A673 (cell line): ENCODE measurements around the gene RAB17. TPM values are rescaled to one million over a fixed set of nuclear protein-coding genes. Genes with fewer than 3 reads are reported as not detected.

Experiments
- BruUV-seq: library from RNA; stranded (reverse); fragments of 400-500 nt; replicated peaks from 2 replicates; lab custom pipeline; 2021; lab: Mats Ljungman, UMichigan
- CTCF ChIA-PET: fragments of 300-600 bp; sonication (Branson Sonifier 250); formaldehyde crosslinking; loops from one replicate; lab custom pipeline; 2022; ENCODE audit warnings: antibody characterized with exemption; lab: Charles Lee
- POLR2A ChIA-PET: fragments of 300-600 bp; sonication (Branson Sonifier 250); formaldehyde crosslinking; loops from one replicate; lab custom pipeline; 2022; ENCODE audit warnings: antibody characterized with exemption; ENCODE audit not compliant: low non-redundant PET; lab: Charles Lee
- DNase-seq: peaks from one replicate; pipeline ENCODE4 v3.0.0-alpha.2; 2015; ENCODE audit warnings: low spot score
- H3K27ac ChIP-seq: fragments of 200-600 bp; sonication (generic); 2 replicates; pipeline ENCODE4 v1.5.1; 2016; ENCODE audit warnings: mixed run types, low read depth, mild to moderate bottlenecking, mixed read lengths, antibody characterized with exemption, low read length; ENCODE audit not compliant: poor library complexity, severe bottlenecking
- H3K27me3 ChIP-seq: fragments of 200-600 bp; sonication (generic); replicated peaks from 2 replicates; pipeline ENCODE4 v1.6.1; 2017; ENCODE audit warnings: mixed run types, low read depth, mild to moderate bottlenecking, mixed read lengths, antibody characterized with exemption, low read length; ENCODE audit not compliant: insufficient read depth, poor library complexity
- H3K36me3 ChIP-seq: fragments of 200-600 bp; sonication (generic); 2 replicates; pipeline ENCODE4 v1.6.1; 2016; ENCODE audit warnings: mixed run types, mild to moderate bottlenecking, mixed read lengths, antibody characterized with exemption, low read length; ENCODE audit not compliant: insufficient read depth, poor library complexity, severe bottlenecking
- H3K4me1 ChIP-seq: fragments of 200-600 bp; sonication (generic); 2 replicates; pipeline ENCODE4 v1.6.1; 2017; ENCODE audit warnings: mixed run types, mild to moderate bottlenecking, mixed read lengths, antibody characterized with exemption, low read length; ENCODE audit not compliant: insufficient read depth, poor library complexity, severe bottlenecking
- H3K4me3 ChIP-seq: fragments of 200-600 bp; sonication (generic); 2 replicates; pipeline ENCODE4 v1.5.1; 2016; ENCODE audit warnings: low read depth, mixed run types, mild to moderate bottlenecking, mixed read lengths, low read length; ENCODE audit not compliant: poor library complexity, severe bottlenecking
- H3K9me3 ChIP-seq: fragments of 200-600 bp; sonication (generic); 2 replicates; pipeline ENCODE4 v1.6.1; 2016; ENCODE audit warnings: mixed run types, low read depth, mild to moderate bottlenecking, mixed read lengths, antibody characterized with exemption, low read length; ENCODE audit not compliant: poor library complexity, severe bottlenecking
- CTCF ChIP-seq: fragments of 300-800, 200-600 bp; sonication (generic); conservative IDR thresholded peaks from 2 replicates; pipeline ENCODE4 v1.5.1; 2017; ENCODE audit warnings: low read depth, mild to moderate bottlenecking, antibody characterized with exemption, low read length, moderate library complexity, mixed read lengths
- EZH2 ChIP-seq: fragments of 200-600 bp; sonication (generic); IDR thresholded peaks from 2 replicates; pipeline ENCODE4 v1.6.1; 2017; ENCODE audit warnings: borderline replicate concordance, low read depth, mild to moderate bottlenecking, mixed read lengths, antibody characterized with exemption, low read length; ENCODE audit not compliant: poor library complexity, severe bottlenecking
- intact Hi-C: fragments of 100-400 bp; cut with micrococcal nuclease; formaldehyde crosslinking; loops from one replicate; pipeline ENCODE4 v1.10.0; 2022; ENCODE audit not compliant: unreplicated experiment
- total RNA-seq: library from RNA; stranded (reverse); gene quantifications from 2 replicates; pipeline ENCODE4 v1.2.3, GENCODE V29; 2021

RAB17 gene
- total RNA-seq, 1 experiment from 2014 or later = 0.62 TPM

GRCh38 chr2:237530472-237531433 lies 59.8 kb downstream of the RAB17 start:
- intact Hi-C loops = no loop called here
- no TSS peak for BruUV-seq
- no peaks in the 10 kb centered on the region for H3K9me3 ChIP-seq
- POLR2A ChIA-PET = no interaction called here
- no peaks in the 10 kb centered on the region for H3K27me3 ChIP-seq
- no peaks in the 10 kb centered on the region for H3K36me3 ChIP-seq
- no peak overlapping the region for H3K4me3 ChIP-seq
- no peaks in the 10 kb centered on the region for H3K4me1 ChIP-seq
- H3K27ac ChIP-seq = no peak overlapping the region
- CTCF ChIA-PET = no interaction called here
- DNase-seq = no peak
- TF ChIP-seq CTCF (no peak), EZH2 (no peak)

DNA sequence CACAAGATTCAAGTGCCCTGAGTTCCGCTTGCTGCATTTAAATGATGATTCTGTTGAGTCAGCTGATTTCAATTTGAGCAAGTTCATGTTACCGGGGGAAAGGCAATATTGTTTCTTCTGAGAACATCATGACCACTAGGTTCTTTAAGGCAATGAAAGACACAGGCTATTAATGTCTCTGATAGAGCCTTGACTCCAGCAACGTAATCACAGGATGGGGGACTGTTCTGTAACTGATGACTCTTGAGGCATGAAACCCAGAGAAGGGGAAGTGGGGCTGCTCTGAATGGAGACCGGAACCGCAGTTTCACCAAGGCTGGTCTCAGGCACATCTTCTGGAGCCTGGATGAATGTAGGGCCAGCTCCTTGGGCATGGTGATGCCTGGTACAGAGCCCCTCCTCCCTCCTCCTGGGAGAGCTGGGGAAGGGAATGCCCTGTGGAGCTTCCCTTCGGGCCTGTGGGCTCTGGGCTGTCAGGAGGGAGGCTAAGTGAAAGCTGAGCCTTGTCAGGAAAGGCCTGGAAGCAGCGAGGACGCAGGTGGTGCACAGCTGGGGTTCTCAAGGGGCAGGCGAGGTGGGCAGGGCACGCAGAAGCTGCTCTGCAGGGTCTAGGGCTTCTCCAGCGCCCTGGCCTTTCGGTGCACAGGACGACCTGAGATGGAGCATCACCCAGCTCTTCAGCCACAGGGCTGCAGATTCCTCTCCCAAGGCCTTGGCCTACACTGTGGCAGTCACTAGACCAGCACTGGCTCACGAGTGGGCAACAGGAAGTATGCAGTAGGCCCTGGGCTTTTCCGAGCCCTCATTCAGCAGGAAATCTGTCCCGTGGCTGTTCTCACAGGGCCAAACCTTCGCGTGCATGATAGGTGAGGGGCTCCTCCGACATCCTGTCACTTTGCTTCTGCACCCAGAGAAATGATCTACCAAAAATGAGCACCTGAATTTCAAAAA lies 60.8 kb downstream of the RAB17 start:
- Histone ChIP-seq H3K27me3 (no peaks in the 10 kb centered on the region), H3K4me1 (no peaks in the 10 kb centered on the region), H3K36me3 (no peaks in the 10 kb centered on the region), H3K9me3 (no peaks in the 10 kb centered on the region), H3K27ac (no peak overlapping the region), H3K4me3 (no peak overlapping the region)
- ChIA-PET CTCF (no interaction called here), POLR2A (no interaction called here)
- BruUV-seq = no TSS peak
- intact Hi-C loops = no loop called here
- DNase-seq = no peak
- TF ChIP-seq EZH2 = no peak
- no peak for TF ChIP-seq CTCF

GRCh38 chr2:237527766-237528165 lies 62.8 kb downstream of the RAB17 start:
- DNase-seq = no peak
- Histone ChIP-seq H3K4me3 (no peak overlapping the region), H3K27ac (no peak overlapping the region), H3K36me3 (no peaks in the 10 kb centered on the region), H3K27me3 (no peaks in the 10 kb centered on the region), H3K4me1 (no peaks in the 10 kb centered on the region), H3K9me3 (no peaks in the 10 kb centered on the region)
- POLR2A ChIA-PET = no interaction called here
- intact Hi-C loops = no loop called here
- CTCF ChIA-PET = no interaction called here
- no peak for TF ChIP-seq EZH2
- no peak for TF ChIP-seq CTCF
- no TSS peak for BruUV-seq
